H1 (cell line): ENCODE measurements around the gene PPP1CC. TPM values are rescaled to one million over a fixed set of nuclear protein-coding genes. Genes with fewer than 3 reads are reported as not detected.

Source experiments
- polyA plus RNA-seq, 7 experiments: library from polyadenylated mRNA; depleted of rRNA in 3 of 7; stranded (reverse) in 5 of 7; unstranded in 2 of 7; fragments of >200 nt in 5 of 7; fragments of 200-250 nt in 2 of 7; gene quantifications; 1 replicate in 5 of 7; 2 replicates in 1 of 7; 4 replicates in 1 of 7; pipeline versions ENCODE4 v1.2.1 to v1.2.3, GENCODE V29; 2011 to 2013; ENCODE audit warnings: missing spikeins in 2 of 7, mixed read lengths in 2 of 7
- total RNA-seq: library from RNA; stranded (reverse); fragmentation: NEBNext Ultra II Directional; extraction: Animal tissue kit (Norgen Biotek cat#: 25700); gene quantifications from 2 replicates; pipeline ENCODE4 v1.2.1, GENCODE V29; 2021
- TF ChIP-seq, protein P1 (sequence below): fragments of 300-600 bp; sonication (generic); IDR thresholded peaks from 2 replicates; pipeline ENCODE4 v1.7.1; 2012; ENCODE audit warnings: low read length, moderate library complexity, mild to moderate bottlenecking, inconsistent platforms; ENCODE audit not compliant: insufficient replicate concordance

Gene PPP1CC
- total and polyA plus RNA-seq, 2 of the 8 experiments (the other 6 are each of a cell fraction or from before 2014, with no cell fraction given) = 193 to 350 TPM

DNA sequence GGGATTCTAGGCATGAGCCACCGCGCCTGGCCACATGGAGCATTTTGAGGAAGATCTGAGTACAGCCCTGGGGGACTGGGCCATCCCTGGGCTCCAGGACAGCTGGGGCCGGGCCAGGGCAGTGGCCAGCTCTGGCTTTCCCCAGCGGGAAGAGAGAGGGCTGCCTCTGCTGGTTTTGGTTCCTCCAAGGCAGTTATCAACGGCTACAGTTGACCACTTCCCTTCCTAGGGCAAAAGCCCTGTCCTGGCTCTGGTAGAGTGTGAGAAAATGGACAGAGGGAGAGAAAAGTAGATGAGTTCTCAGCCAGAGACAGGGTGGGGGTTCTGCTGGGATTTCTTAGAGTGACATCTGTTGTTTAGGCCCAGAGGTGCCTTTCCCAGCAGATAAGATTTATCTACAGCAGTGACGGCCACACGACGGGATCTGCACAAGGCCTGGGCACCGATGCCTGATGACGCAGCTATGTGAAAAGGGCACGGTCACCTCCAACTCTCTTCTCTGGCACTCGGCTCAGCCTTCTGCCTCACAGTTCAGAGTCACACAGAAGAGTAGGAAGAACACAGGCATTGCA lies 48.3 kb downstream of the PPP1CC start (continued):
- TF ChIP-seq, protein P1, sequence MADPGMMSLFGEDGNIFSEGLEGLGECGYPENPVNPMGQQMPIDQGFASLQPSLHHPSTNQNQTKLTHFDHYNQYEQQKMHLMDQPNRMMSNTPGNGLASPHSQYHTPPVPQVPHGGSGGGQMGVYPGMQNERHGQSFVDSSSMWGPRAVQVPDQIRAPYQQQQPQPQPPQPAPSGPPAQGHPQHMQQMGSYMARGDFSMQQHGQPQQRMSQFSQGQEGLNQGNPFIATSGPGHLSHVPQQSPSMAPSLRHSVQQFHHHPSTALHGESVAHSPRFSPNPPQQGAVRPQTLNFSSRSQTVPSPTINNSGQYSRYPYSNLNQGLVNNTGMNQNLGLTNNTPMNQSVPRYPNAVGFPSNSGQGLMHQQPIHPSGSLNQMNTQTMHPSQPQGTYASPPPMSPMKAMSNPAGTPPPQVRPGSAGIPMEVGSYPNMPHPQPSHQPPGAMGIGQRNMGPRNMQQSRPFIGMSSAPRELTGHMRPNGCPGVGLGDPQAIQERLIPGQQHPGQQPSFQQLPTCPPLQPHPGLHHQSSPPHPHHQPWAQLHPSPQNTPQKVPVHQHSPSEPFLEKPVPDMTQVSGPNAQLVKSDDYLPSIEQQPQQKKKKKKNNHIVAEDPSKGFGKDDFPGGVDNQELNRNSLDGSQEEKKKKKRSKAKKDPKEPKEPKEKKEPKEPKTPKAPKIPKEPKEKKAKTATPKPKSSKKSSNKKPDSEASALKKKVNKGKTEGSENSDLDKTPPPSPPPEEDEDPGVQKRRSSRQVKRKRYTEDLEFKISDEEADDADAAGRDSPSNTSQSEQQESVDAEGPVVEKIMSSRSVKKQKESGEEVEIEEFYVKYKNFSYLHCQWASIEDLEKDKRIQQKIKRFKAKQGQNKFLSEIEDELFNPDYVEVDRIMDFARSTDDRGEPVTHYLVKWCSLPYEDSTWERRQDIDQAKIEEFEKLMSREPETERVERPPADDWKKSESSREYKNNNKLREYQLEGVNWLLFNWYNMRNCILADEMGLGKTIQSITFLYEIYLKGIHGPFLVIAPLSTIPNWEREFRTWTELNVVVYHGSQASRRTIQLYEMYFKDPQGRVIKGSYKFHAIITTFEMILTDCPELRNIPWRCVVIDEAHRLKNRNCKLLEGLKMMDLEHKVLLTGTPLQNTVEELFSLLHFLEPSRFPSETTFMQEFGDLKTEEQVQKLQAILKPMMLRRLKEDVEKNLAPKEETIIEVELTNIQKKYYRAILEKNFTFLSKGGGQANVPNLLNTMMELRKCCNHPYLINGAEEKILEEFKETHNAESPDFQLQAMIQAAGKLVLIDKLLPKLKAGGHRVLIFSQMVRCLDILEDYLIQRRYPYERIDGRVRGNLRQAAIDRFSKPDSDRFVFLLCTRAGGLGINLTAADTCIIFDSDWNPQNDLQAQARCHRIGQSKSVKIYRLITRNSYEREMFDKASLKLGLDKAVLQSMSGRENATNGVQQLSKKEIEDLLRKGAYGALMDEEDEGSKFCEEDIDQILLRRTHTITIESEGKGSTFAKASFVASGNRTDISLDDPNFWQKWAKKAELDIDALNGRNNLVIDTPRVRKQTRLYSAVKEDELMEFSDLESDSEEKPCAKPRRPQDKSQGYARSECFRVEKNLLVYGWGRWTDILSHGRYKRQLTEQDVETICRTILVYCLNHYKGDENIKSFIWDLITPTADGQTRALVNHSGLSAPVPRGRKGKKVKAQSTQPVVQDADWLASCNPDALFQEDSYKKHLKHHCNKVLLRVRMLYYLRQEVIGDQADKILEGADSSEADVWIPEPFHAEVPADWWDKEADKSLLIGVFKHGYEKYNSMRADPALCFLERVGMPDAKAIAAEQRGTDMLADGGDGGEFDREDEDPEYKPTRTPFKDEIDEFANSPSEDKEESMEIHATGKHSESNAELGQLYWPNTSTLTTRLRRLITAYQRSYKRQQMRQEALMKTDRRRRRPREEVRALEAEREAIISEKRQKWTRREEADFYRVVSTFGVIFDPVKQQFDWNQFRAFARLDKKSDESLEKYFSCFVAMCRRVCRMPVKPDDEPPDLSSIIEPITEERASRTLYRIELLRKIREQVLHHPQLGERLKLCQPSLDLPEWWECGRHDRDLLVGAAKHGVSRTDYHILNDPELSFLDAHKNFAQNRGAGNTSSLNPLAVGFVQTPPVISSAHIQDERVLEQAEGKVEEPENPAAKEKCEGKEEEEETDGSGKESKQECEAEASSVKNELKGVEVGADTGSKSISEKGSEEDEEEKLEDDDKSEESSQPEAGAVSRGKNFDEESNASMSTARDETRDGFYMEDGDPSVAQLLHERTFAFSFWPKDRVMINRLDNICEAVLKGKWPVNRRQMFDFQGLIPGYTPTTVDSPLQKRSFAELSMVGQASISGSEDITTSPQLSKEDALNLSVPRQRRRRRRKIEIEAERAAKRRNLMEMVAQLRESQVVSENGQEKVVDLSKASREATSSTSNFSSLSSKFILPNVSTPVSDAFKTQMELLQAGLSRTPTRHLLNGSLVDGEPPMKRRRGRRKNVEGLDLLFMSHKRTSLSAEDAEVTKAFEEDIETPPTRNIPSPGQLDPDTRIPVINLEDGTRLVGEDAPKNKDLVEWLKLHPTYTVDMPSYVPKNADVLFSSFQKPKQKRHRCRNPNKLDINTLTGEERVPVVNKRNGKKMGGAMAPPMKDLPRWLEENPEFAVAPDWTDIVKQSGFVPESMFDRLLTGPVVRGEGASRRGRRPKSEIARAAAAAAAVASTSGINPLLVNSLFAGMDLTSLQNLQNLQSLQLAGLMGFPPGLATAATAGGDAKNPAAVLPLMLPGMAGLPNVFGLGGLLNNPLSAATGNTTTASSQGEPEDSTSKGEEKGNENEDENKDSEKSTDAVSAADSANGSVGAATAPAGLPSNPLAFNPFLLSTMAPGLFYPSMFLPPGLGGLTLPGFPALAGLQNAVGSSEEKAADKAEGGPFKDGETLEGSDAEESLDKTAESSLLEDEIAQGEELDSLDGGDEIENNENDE = no peak
